Left lung (tissue), 10 donors: ENCODE results near the gene TRAP1. TPM values are rescaled to one million over a fixed set of nuclear protein-coding genes. Genes with fewer than 3 reads are reported as not detected.
A peak's percentile ranks its signal among the peaks of the same experiment; 100 is the strongest.

Experiments used
- ATAC-seq: fragments of 200-7000 bp; cut with Tn5 transposase; one replicate; pipeline ENCODE4 v1.9.1; 2020; ENCODE audit warnings: moderate library complexity
- DNase-seq, 4 donors: peaks; one replicate each; pipeline ENCODE4 v3.0.0-alpha.2; 2013 to 2020
- H3K27ac ChIP-seq, 2 donors: fragments of 200-600 bp; sonication (generic) in 1 of 2; one replicate each; pipeline versions ENCODE4 v1.5.0 to v1.8.0; 2020 to 2021
- H3K27me3 ChIP-seq, 2 donors: fragments of 200-600 bp; sonication (generic) in 1 of 2; one replicate each; pipeline versions ENCODE4 v1.5.0 to v1.8.0; 2020 to 2021
- H3K36me3 ChIP-seq, 2 donors: fragments of 200-600 bp; sonication (generic) in 1 of 2; one replicate each; pipeline versions ENCODE4 v1.5.0 to v1.8.0; 2020 to 2021
- H3K4me1 ChIP-seq, 2 donors: fragments of 200-600 bp; one replicate each; pipeline ENCODE4 v1.8.0; 2021
- H3K4me3 ChIP-seq, 2 donors: fragments of 200-600 bp; sonication (generic) in 1 of 2; one replicate each; pipeline versions ENCODE4 v1.5.0 to v1.8.0; 2020 to 2021; ENCODE audit warnings: mild to moderate bottlenecking in 1 of 2
- H3K9me3 ChIP-seq, 2 donors: fragments of 200-600 bp; sonication (generic) in 1 of 2; one replicate each; pipeline versions ENCODE4 v1.5.0 to v1.8.0; 2020 to 2021
- intact Hi-C, 2 donors: fragments of 100-400 bp; cut with DNase I; formaldehyde crosslinking; loops; one replicate each; pipeline versions ENCODE4 v1.11.2 to v1.14.2; 2022
- polyA plus RNA-seq, 6 donors: library from polyadenylated mRNA; unstranded; fragments of 120-200 nt; gene quantifications; one replicate each; pipeline ENCODE4 v1.2.1, GENCODE V29; 2013; ENCODE audit not compliant: insufficient read length in 6 of 6
- total RNA-seq, 2 donors: library from RNA; stranded (reverse); fragmentation: NEBNext Ultra II Directional; extraction: Animal tissue kit (Norgen Biotek cat#: 25700); gene quantifications; one replicate each; pipeline ENCODE4 v1.2.1, GENCODE V29; 2021
- TF ChIP-seq, protein P1 (sequence below), 2 donors: fragments of 200-600 bp; sonication (generic) in 1 of 2; IDR thresholded peaks; one replicate each; pipeline versions ENCODE4 v1.5.0 to v1.8.0; 2021; ENCODE audit warnings: antibody characterized with exemption in 2 of 2
- donor health status: DM: no; HTN: yes; CAD: no.
- donor health status: DM: no; HTN: no; CAD: no.

The TRAP1 gene
- total and polyA plus RNA-seq, 8 donors = 49.1 to 100 (median 82.7) TPM

- TF ChIP-seq, protein P1, sequence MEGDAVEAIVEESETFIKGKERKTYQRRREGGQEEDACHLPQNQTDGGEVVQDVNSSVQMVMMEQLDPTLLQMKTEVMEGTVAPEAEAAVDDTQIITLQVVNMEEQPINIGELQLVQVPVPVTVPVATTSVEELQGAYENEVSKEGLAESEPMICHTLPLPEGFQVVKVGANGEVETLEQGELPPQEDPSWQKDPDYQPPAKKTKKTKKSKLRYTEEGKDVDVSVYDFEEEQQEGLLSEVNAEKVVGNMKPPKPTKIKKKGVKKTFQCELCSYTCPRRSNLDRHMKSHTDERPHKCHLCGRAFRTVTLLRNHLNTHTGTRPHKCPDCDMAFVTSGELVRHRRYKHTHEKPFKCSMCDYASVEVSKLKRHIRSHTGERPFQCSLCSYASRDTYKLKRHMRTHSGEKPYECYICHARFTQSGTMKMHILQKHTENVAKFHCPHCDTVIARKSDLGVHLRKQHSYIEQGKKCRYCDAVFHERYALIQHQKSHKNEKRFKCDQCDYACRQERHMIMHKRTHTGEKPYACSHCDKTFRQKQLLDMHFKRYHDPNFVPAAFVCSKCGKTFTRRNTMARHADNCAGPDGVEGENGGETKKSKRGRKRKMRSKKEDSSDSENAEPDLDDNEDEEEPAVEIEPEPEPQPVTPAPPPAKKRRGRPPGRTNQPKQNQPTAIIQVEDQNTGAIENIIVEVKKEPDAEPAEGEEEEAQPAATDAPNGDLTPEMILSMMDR (IDR thresholded peaks at IDR 0.05) = no peak
- Histone ChIP-seq H3K4me1 (no peaks in the 10 kb centered on the region), H3K27ac (no peak overlapping the region), H3K4me3 (no peak overlapping the region), H3K9me3 (no peaks in the 10 kb centered on the region), H3K36me3 (peaks cover 0 to 93% of the 10 kb centered on the region in 2 donors), H3K27me3 (no peaks in the 10 kb centered on the region)
- intact Hi-C loops = no loop called here
- no peak for ATAC-seq
- peak in 1 of 4 donors; percentile 59 for DNase-seq
Observed at GRCh38 chr16:3673201-3673600, 44.1 kb downstream of the TRAP1 start.

GRCh38 chr16:3672571-3673041, 44.7 kb downstream of the TRAP1 start:
- intact Hi-C loops = no loop called here
- peaks cover 0 to 88% of the 10 kb centered on the region in 2 donors for H3K36me3 ChIP-seq
- no peaks in the 10 kb centered on the region for H3K27me3 ChIP-seq
- TF ChIP-seq, protein P1 (IDR thresholded peaks at IDR 0.05) = no peak
- H3K9me3 ChIP-seq = no peaks in the 10 kb centered on the region
- DNase-seq (peak in 1 of 4 donors; percentile 80), ATAC-seq (no peak)
- no peaks in the 10 kb centered on the region for H3K4me1 ChIP-seq
- H3K27ac ChIP-seq = no peak overlapping the region
- H3K4me3 ChIP-seq = no peak overlapping the region

- no peak for ATAC-seq
- DNase-seq = peak in 1 of 4 donors; percentile 65
- no peaks in the 10 kb centered on the region for H3K4me1 ChIP-seq
- intact Hi-C loops = no loop called here
- no peaks in the 10 kb centered on the region for H3K27me3 ChIP-seq
- H3K4me3 ChIP-seq = no peak overlapping the region
- TF ChIP-seq, protein P1 (IDR thresholded peaks at IDR 0.05) = no peak
- no peaks in the 10 kb centered on the region for H3K9me3 ChIP-seq
- H3K27ac ChIP-seq = no peak overlapping the region
- H3K36me3 ChIP-seq = peaks cover 0 to 76% of the 10 kb centered on the region in 2 donors
Observed at GRCh38 chr16:3671424-3671823, 45.9 kb downstream of the TRAP1 start.

GRCh38 chr16:3670711-3671110, 46.6 kb downstream of the TRAP1 start:
- Histone ChIP-seq H3K36me3 (peaks cover 0 to 73% of the 10 kb centered on the region in 2 donors), H3K27ac (no peak overlapping the region), H3K4me3 (no peak overlapping the region), H3K27me3 (no peaks in the 10 kb centered on the region), H3K9me3 (no peaks in the 10 kb centered on the region), H3K4me1 (no peaks in the 10 kb centered on the region)
- no peak for ATAC-seq
- TF ChIP-seq, protein P1 (IDR thresholded peaks at IDR 0.05) = no peak
- intact Hi-C loops = no loop called here
- DNase-seq = peak in 1 of 4 donors; percentile 51

- DNase-seq (peak in 1 of 4 donors; percentile 32), ATAC-seq (no peak)
- TF ChIP-seq, protein P1 (IDR thresholded peaks at IDR 0.05) = no peak
- H3K9me3 ChIP-seq = no peaks in the 10 kb centered on the region
- H3K4me1 ChIP-seq = no peaks in the 10 kb centered on the region
- H3K36me3 ChIP-seq = peaks cover 0 to 73% of the 10 kb centered on the region in 2 donors
- no peaks in the 10 kb centered on the region for H3K27me3 ChIP-seq
- no peak overlapping the region for H3K27ac ChIP-seq
- intact Hi-C loops = no loop called here
- no peak overlapping the region for H3K4me3 ChIP-seq
Observed at GRCh38 chr16:3669082-3669481, 48.2 kb downstream of the TRAP1 start.
